DMS114 treated with DMSO at 0.1 percent for 48 hours (cell line): ENCODE data around the gene DDB1.

Experiments
- DNase-seq: peaks from one replicate; lab custom pipeline; 2025; ENCODE audit not compliant: unreplicated experiment; lab: John Stamatoyannopoulos, UW

Gene DDB1

GRCh38 chr11:61297746-61298145, 35.2 kb downstream of the DDB1 start:
- DNase-seq, result no peak

GRCh38 chr11:61297341-61297740, 35.6 kb downstream of the DDB1 start:
- DNase-seq, result no peak

- DNase-seq, result no peak
Observed at GRCh38 chr11:61295596-61295926, 37.3 kb downstream of the DDB1 start.

GRCh38 chr11:61294717-61295595, 37.9 kb downstream of the DDB1 start, which contains the start of gene VWCE:
VWCE (minus strand) TSS chr11:61295316; CDS start chr11:61295037, 279 bp downstream.
- DNase-seq, result no peak

- no peak for DNase-seq
Observed at GRCh38 chr11:61293867-61294716, 38.8 kb downstream of the DDB1 start.

- no peak for DNase-seq
Observed at GRCh38 chr11:61292356-61292755, 40.5 kb downstream of the DDB1 start.

- no peak for DNase-seq
Observed at GRCh38 chr11:61290905-61291690, 41.8 kb downstream of the DDB1 start.

GRCh38 chr11:61287338-61287977, 45.4 kb downstream of the DDB1 start:
- DNase-seq, result no peak

GRCh38 chr11:61283613-61284012, 49.3 kb downstream of the DDB1 start:
- DNase-seq, result no peak

- peak; percentile 70 for DNase-seq
Observed at GRCh38 chr11:61281581-61282250, 51.2 kb downstream of the DDB1 start.

GRCh38 chr11:61280883-61281580, 51.9 kb downstream of the DDB1 start:
- DNase-seq, result no peak

- DNase-seq, result no peak
Observed at GRCh38 chr11:61279934-61280659, 52.8 kb downstream of the DDB1 start.

- DNase-seq, result no peak
Observed at GRCh38 chr11:61278001-61278470, 54.9 kb downstream of the DDB1 start.

- no peak for DNase-seq
Observed at GRCh38 chr11:61277186-61278000, 55.5 kb downstream of the DDB1 start.

- no peak for DNase-seq
Observed at GRCh38 chr11:61275191-61275590, 57.7 kb downstream of the DDB1 start.

GRCh38 chr11:61274084-61274483, 58.8 kb downstream of the DDB1 start:
- DNase-seq, result no peak

GRCh38 chr11:61273178-61274078, 59.5 kb downstream of the DDB1 start:
- no peak for DNase-seq
